PC-9 (cell line): Measurements from ENCODE around the gene AQP12B.

Experiments
- EZH2 ChIP-seq: fragments of 200-600 bp; sonication (generic); IDR thresholded peaks from 2 replicates; pipeline ENCODE4 v1.8.0; 2017; ENCODE audit warnings: antibody characterized with exemption, low read depth
- TF ChIP-seq, protein P1 (sequence below): fragments of 200-600 bp; sonication (generic); conservative IDR thresholded peaks from 2 replicates; pipeline ENCODE4 v1.6.1; 2017; ENCODE audit warnings: mixed run types, antibody characterized with exemption, mild to moderate bottlenecking, moderate library complexity

DNA sequence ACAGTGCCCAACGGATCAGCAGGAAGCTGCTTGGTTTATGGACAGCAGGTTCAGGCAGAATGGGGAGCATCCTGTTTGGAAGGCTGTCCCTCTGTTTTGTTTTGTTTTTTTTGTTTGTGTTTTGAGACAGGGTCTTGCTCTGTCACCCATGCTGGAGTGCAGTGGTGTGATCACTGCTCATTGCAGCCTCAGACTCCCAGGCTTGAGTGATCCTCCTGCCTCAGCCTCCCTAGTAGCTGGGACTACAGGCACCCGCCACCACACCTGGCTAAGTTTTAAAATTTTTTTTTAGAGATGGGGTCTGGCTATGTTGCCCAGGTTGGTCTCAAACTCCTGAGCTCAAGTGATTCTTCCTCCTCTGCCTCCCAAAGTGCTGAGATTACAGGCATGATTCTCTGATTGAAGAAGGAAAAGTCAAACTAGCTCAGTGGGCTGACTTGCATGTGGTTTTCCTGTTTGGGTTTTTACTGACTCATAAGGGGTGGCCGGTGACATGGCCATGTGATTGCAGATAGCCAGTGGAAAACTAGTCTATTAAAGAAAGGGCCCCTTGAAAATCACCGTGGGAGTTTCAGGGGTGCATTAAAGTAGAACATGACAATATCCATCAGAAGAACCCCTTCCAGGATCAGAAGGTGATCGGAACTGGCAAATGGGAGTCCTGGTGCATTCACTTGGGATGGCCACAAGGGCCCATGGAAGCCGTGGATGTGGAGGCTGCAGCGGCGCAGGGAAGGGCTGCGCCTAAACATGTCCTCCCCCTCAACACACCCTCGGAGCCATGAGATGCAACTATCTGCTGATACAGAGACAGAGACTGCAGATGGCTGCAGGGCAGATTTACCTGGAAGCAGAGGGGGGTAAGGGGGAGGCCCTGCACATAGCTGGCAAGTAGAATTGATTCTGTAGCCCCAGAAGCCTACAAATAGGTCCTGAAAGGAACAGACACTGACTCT lies 26.5 kb downstream of the AQP12B start:
- TF ChIP-seq, protein P1, sequence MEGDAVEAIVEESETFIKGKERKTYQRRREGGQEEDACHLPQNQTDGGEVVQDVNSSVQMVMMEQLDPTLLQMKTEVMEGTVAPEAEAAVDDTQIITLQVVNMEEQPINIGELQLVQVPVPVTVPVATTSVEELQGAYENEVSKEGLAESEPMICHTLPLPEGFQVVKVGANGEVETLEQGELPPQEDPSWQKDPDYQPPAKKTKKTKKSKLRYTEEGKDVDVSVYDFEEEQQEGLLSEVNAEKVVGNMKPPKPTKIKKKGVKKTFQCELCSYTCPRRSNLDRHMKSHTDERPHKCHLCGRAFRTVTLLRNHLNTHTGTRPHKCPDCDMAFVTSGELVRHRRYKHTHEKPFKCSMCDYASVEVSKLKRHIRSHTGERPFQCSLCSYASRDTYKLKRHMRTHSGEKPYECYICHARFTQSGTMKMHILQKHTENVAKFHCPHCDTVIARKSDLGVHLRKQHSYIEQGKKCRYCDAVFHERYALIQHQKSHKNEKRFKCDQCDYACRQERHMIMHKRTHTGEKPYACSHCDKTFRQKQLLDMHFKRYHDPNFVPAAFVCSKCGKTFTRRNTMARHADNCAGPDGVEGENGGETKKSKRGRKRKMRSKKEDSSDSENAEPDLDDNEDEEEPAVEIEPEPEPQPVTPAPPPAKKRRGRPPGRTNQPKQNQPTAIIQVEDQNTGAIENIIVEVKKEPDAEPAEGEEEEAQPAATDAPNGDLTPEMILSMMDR: no peak
- TF ChIP-seq EZH2: no peak
